Myocyte (in vitro differentiated cells): ENCODE data around the gene CELSR2. TPM values are rescaled to one million over a fixed set of nuclear protein-coding genes. Genes with fewer than 3 reads are reported as not detected.

Experiments used
- DNase-seq: peaks from one replicate; pipeline ENCODE4 v3.0.0-alpha.2; 2012; ENCODE audit warnings: low read depth
- total RNA-seq: library from RNA; depleted of rRNA; stranded (reverse); fragments of >200 nt; gene quantifications from 2 replicates; pipeline ENCODE4 v1.2.3, GENCODE V29; 2014

Gene CELSR2
- total RNA-seq, 1 donor from 2014 or later, result 0.43 TPM

DNA sequence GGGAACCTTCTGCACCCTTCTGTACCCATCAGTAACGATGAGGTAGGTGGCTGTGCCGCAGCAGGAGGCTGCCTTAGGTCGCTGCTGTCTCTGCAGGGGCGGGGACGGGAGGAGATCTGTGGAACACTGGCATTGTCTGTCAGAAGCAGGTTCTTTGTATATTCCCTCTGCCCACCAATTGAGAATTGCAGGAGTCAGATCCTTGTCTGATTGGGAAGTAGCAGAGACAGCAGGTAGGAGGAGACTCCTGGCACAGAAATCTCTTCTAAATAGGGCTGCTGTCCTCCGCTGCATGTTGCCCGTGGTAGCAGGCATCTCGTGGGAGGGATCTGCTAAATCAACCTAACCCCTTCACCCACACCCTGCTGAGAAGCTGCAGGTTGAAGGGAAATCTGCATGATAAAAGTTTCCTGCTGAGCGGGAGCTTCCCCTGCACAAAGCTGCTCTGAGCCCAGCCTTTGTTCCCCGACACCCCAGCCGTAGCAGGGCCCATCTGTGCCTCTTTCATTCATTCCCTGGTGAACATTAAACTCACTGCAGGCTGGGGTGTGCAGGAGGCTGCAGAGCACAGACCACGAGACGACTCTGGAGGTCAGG is 19.7 kb upstream of the CELSR2 start:
- no peak for DNase-seq

DNA sequence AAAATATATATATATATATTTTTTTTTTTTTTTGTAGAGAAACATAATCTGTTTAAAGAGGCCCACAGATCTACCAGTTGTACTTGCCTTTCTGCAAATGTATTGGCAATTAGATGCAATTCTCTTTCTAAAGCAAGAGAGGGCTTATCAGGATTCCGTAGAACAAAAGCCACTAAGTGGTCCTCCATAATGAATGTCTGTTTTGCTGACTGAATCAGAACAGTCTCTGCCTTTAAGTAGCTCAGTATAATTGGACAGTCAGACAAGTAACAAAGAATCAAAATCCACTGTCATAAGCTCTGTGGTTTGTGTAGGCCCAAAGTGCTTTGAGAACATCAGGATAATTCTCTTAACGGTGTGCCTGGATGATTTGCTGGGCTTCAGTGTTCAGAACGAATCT is 18.3 kb upstream of the CELSR2 start:
- no peak for DNase-seq

DNA sequence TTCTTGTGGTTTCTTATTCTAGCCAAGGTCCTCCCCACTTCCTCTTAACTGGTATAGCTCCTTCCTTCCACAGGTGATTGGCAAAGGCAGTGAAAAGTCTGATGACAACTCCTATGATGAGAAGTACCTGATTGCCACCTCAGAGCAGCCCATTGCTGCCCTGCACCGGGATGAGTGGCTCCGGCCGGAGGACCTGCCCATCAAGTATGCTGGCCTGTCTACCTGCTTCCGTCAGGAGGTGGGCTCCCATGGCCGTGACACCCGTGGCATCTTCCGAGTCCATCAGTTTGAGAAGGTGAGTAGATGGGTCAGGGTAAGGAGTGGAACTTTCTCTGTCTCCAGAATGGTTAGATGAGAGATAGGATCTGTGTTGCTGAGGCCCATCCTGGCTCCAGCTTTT is 14.2 kb upstream of the CELSR2 start:
- DNase-seq, result no peak

DNA sequence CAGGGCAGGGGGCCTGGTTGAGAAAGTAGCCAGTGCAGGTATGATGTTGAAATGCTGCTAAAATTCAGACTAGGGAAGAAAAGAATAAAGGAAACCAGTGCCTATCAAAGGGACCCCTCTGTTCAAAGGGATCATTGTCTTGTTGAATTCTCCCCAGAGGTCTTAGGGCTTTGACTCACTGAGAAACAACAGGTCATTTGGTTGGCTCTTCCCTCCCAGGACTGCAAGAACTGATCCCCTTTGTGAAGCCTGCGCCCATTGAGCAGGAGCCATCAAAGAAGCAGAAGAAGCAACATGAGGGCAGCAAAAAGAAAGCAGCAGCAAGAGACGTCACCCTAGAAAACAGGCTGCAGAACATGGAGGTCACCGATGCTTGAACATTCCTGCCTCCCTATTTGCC is 11.8 kb upstream of the CELSR2 start:
- no peak for DNase-seq

DNA sequence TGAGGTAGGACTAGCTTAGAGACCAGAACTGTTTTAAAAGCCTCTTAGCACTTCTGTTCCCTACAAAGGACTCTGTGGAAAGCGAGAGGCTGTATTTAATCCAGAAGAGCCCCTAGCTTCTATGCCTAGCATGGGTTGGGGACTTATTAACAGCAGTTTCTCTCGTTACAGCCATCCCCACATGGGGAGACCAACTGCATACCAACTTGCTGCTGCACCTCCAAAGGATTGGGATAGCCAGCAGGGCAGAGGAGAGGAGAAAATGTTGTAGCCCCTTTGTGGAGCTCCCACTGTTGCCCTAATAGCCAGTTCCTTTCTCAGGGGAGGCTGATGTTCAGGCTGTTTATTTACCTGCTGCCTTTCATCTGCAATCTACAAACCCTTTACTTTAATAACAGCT is 11.0 kb upstream of the CELSR2 start:
- no peak for DNase-seq

DNA sequence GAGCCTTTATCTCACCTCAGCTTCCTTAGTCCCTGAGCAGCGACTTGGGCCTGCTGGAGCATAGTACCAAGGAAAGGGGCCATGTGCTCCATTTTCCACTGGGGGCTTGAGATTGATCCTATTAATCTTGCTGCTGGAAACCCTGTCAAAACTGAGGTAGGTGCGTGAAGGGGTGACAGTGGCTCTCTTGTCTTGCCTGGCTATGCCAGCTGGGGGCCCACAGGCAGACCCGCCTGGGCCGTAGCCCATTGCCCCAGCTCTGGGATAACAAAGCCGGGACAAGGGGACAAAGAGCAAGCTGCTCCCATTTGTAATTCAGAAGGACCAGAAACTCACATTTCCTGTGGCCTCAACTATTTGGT is 10.3 kb upstream of the CELSR2 start:
- no peak for DNase-seq

DNA sequence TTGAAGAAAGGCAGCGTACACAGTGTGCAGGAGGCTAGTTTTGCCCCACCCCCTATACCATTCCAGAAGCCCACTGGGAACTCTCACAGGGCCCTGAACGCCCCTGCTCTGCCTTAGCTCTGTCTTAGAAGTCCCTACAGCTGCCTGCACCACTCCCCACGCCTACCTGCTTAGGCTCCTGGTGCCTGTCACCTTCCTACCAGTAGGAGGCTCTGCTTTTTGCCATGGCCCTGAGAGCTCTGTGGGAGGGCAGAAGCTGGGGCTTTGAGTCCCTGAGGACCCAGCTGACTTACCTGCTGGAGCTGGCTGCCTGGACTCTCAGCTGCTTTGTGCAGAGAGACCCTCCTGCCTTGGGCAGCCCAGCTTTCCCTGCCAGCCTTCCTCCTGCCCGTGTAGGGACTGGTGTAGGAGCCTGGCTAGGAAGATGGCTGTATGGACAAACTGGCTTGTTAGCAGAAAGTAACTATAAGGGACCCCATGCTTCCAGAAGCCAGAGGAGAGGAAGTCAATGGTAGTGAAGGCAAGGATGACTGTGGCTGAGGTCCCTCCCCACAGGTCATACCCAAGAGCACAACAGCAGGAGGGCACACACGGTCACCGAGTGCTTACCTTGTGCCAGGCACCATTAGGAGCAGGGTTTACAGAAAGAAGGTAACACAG is 9.8 kb upstream of the CELSR2 start:
- peak; percentile 40 for DNase-seq

DNA sequence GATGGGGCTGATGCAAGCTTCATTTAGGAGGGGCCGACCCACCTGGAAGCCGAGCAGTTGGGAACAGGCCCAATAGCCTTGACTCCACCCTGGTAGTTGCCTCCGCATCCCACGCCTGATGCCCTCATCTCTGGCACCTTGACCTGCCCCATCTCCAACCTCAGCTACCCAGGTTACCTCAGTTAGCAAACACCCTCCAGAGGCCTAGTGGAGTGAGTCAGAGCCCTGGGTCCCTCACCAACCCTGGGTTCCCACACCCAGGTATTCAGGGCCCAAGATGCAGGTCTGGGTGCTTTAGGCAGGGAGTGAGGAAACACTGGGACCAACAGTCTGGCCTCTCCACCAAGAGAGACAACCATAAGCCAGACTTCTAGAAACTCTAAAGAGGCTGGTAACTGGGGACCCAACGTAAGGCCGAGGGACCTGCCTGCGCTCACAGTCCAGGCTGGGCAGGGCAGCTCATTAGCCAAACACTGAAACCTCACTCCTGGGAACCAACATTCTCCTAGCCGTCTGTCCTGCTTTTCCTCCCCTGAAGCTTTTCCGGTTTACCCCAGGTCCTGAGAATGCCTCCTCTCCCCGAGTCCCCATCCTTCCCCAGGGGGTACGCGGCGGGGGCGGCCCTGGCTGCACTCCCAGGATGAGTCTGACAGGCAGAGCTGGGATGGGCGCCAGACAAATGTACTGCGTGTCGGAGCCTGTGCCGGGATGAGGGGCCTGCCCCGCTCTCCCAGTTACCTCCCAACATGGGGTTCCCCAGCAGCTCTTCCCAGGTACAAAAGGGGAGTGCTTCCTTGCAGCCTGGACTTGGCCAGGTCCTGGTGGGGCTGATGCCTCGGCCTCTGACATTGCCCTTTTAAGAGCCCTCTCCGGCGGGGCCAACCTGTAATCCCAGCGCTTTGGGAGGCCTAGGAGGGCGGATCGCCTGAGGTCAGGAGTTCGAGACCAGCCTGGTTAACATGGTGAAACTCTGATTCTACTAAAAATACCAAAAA is 8.9 kb upstream of the CELSR2 start:
- DNase-seq, result peak; percentile 53

DNA sequence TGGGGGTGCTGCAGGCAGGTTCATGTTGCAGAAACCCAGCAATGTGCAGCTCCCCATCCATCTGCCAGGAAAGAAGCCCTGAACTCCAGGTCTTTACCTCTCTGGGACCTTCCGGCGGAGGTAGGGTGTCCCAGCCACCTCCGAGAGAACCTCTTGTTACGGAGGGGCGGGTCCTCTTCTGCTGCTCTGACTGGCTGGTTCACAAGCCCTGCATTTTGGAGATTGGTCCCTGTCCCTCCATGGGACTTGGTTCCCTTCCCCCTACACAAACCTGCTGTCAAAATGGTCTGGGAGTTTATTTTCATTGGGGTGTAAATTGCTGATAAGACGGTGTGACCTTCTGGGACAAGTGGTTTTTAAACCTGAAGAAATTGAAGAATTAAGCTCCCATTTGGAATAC is 8.0 kb upstream of the CELSR2 start:
- no peak for DNase-seq

DNA sequence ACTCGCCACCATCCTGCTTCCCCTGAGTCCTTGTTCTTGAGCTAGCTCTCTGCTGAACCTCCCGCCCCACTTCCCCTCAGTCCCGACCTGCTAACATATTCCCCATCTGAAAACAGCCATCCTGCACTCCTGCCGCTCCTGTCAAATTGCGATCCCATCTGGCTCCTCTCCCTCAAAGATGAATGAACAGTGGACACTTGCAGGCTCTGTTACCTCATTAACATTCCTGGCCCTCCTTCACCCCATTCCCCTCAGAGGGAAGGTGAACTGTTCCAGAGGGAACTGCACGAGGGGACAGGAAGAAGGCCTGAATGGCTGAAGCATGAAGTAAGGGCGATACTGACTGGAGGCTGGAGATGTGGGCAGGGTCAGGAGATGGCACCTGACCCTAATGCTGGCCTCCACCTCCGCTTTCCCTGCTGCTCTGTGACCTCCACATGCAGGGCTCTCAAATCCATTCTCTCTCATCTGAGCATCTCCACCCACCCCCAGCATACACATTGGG is 7.4 kb upstream of the CELSR2 start:
- DNase-seq, result no peak

DNA sequence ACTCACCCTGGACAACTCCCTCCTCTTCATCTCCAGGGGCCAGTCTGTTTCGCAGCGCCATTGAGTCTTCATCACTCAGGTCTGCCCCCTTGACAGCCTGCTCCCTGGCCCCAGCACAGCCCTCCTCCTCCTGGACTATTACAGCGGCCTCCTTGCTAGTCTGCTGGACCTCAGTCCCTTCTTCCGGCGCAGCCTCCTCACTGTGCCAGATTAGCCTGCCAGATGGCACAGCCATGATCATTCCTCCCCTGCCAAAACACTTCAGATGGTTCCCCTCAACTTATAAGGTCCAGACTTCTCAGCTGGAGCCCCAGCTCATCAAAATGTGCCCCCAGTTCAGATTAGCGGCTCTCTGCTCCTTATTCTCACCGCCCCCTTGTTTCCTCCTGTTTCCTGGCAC is 7.0 kb upstream of the CELSR2 start:
- no peak for DNase-seq

DNA sequence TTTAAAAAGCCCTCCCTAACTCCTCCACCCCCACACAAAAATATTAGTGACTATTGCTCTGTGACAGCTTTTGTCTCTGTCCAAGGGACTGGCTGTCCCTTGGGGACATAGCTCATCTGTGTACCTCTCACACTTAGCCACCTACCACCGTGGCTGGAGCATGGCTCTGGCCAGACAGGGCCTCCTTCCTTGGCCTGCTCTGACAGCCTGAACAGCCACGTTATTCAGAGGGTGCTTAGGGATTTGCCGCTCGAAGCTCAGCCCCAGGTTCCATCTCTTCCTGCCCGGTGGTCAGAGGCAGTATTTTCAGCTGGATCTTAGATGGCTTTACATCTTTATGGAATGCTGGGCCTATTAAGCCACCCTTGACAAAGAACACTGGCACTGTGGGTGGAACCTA is 6.1 kb upstream of the CELSR2 start:
- DNase-seq, result no peak

DNA sequence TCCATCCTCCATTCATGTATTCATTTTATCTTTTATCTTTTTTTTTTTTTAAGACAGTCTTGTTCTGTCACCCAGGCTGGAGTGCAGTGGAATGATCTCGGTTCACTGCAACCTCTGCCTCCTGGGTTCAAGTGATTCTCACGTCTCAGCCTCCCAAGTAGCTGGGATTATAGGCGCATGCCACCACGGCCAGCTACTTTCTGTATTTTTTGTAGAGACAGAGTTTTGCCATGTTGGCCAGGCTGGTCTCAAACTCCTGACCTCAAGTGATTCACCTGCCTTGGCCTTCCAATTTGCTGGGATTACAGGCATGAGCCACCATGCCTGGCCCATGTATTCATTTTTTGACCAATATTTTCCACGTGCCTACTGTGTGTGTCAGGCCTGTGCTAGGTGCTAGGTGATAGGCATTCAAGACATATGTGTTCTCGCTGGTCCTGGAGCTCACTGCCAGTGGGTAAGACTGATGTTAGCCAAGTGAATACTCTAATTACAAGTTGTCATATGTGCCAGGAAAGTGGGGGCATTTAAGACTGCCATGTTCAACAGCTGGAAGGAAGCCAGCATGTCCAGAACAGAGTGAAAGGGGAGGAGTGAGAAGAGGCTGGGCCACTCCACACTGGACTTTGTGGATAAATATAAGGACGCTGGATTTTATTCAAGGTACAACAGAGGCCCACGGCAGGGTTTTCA is 5.3 kb upstream of the CELSR2 start:
- DNase-seq, result no peak

DNA sequence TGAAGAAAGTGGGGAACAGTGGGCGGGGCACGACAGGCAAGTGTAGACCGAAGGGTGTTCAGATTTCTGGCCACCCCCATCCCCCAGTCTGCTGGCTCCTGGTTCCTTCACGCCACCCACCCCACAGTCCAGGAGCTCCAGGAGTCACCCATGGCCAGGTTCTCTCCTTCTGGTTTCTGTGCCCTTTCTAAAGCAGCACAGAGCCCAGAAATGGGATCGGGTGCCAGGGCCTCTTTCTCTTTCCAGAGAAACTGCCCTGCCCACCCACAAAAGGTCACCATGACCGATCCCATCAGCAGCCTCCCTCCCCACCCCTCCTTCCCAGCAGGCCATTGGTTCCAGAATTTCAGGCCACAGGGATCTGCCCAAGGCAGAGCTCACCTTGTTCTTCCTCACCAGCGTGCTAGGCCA is 3.2 kb upstream of the CELSR2 start:
- DNase-seq, result no peak

DNA sequence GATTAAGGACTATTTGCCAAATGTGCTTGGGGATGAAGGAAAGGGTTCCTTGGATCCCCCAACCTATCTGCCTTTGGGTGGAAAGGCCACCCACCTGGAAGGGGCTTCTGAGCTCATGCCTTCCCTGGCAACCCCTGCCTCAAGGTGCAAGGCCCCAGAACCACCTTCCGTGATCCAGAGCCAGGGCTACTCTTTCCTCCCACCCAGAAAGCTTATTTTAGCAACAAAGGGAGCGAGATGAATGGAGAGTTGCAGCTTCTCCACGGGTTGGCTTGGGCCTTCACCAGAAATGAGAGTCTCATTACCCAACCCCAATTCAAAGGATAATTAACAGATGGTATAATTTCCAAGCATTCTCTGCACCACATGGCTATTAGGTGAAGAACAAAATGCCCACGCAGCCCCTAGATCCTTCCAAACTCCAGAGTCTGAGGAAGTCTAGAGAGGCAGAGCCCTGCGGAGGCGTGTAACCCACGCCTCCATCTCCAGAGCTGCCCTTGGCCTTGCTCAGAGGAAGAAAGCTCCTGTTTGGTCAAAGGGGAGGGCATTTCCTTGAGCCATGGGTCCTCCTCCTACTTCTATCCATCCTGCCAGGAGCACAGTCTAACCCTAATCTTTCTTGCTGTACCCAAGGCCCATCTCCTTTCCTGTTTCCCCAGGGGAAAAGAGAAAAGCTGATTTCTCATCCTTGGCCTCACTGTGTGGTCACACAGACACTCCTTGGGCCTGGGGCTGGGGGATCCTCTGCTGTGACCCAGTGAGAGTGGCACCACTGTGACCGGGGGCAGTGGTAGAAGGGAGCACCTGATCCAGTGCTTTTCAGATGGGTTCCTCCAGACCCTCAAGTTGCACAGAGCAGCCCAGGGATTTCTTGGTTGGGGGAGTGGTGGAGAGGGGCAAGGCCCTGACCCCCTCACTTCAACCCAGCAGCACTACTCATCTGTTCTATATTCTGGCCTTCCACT is 1.7 kb upstream of the CELSR2 start:
- DNase-seq, result no peak

DNA sequence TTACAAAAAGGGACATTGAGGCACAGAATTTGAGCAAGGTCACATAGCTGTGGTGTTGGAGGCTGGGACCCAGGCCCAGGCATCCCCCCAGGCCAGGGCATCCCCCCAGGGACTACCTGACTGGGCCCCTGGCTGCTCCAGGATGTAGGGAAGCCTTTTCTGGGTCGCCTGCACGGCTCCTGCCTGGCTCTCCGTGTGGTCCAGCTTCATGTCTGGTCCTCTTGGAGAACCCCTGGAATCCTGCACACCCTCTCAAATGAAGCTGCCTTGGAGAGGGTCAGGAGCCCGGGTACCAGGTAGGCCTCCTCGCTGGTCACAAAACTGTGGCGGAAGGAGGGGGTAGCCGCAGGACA is 919 bp upstream of the CELSR2 start:
- DNase-seq, result no peak

DNA sequence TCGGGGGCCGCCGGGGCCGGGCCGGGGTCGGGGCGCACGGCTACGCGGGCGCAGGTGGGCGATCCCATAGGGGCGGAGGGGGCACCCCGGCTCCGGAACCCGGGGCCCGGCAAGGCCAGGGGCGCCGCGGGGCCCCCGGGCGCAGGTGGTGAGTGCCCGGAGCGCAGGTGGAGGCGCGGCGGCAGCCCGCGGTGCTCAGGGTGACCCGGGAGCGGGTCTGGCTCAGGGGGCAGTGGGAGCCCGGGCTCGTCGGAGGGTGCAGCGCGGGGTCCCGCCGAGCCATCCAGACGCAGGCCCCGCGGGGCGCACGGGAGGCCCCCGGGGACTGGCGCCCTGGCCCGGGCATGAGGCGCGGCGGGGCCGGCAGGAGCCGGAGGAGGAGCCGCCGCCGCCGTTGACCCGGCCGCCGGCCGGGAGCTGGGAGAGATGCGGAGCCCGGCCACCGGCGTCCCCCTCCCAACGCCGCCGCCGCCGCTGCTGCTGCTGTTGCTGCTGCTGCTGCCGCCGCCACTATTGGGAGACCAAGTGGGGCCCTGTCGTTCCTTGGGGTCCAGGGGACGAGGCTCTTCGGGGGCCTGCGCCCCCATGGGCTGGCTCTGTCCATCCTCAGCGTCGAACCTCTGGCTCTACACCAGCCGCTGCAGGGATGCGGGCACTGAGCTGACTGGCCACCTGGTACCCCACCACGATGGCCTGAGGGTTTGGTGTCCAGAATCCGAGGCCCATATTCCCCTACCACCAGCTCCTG is 489 bp downstream of the CELSR2 start:
- DNase-seq, result no peak

DNA sequence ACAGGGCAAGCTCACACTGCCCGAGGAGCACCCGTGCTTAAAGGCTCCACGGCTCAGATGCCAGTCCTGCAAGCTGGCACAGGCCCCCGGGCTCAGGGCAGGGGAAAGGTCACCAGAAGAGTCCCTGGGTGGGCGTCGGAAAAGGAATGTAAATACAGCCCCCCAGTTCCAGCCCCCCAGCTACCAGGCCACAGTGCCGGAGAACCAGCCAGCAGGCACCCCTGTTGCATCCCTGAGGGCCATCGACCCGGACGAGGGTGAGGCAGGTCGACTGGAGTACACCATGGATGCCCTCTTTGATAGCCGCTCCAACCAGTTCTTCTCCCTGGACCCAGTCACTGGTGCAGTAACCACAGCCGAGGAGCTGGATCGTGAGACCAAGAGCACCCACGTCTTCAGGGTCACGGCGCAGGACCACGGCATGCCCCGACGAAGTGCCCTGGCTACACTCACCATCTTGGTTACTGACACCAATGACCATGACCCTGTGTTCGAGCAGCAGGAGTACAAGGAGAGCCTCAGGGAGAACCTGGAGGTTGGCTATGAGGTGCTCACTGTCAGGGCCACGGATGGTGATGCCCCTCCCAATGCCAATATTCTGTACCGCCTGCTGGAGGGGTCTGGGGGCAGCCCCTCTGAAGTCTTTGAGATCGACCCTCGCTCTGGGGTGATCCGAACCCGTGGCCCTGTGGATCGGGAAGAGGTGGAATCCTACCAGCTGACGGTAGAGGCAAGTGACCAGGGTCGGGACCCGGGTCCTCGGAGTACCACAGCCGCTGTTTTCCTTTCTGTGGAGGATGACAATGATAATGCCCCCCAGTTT is 1.3 kb downstream of the CELSR2 start:
- DNase-seq, result no peak
